NB4 (cell line): ENCODE results near the gene GAB2.

Experiments
- DNase-seq: peaks from one replicate; pipeline ENCODE4 v3.0.0; 2010; ENCODE audit warnings: low read depth
- H3K4me3 ChIP-seq: one replicate; pipeline ENCODE4 v1.5.1; 2011; ENCODE audit warnings: mild to moderate bottlenecking, low read depth, low read length, moderate library complexity
- CTCF ChIP-seq: IDR thresholded peaks from one replicate; pipeline ENCODE4 v1.5.1; 2012; ENCODE audit warnings: low read depth, low read length
- MAX ChIP-seq: IDR thresholded peaks from 2 replicates; pipeline ENCODE4 v1.6.1; 2011; ENCODE audit warnings: low read depth, low read length
- MYC ChIP-seq: IDR thresholded peaks from 2 replicates; pipeline ENCODE4 v1.6.1; 2011; ENCODE audit warnings: low read depth, low read length
- POLR2A ChIP-seq: IDR thresholded peaks from 2 replicates; pipeline ENCODE4 v1.6.1; 2011; ENCODE audit warnings: mild to moderate bottlenecking; ENCODE audit not compliant: insufficient read length; ENCODE audit errors: extremely low read depth

GAB2 gene

GRCh38 chr11:78372114-78372768, 45.4 kb downstream of the GAB2 start:
- DNase-seq, result no peak
- H3K4me3 ChIP-seq, result no peak overlapping the region
- TF ChIP-seq POLR2A, result no peak
- no peak for TF ChIP-seq CTCF
- TF ChIP-seq MYC, result no peak
- TF ChIP-seq MAX, result no peak

GRCh38 chr11:78371221-78371891, 46.3 kb downstream of the GAB2 start:
- TF ChIP-seq POLR2A (no peak), CTCF (no peak), MYC (no peak), MAX (no peak)
- H3K4me3 ChIP-seq, result no peak overlapping the region
- peak; percentile 58 for DNase-seq

GRCh38 chr11:78370406-78371172, 47.0 kb downstream of the GAB2 start:
- no peak overlapping the region for H3K4me3 ChIP-seq
- TF ChIP-seq POLR2A, result no peak
- no peak for TF ChIP-seq MYC
- TF ChIP-seq MAX, result no peak
- no peak for TF ChIP-seq CTCF
- DNase-seq, result no peak

- no peak overlapping the region for H3K4me3 ChIP-seq
- TF ChIP-seq POLR2A (no peak), MYC (no peak)
- DNase-seq, result no peak
Measured at GRCh38 chr11:78365381-78365792, 52.2 kb downstream of the GAB2 start.

- no peak for DNase-seq
- TF ChIP-seq POLR2A (no peak), MAX (no peak), MYC (no peak), CTCF (no peak)
- H3K4me3 ChIP-seq, result no peak overlapping the region
Measured at GRCh38 chr11:78364128-78364751, 53.4 kb downstream of the GAB2 start.
